Heart left ventricle (tissue), 16 donors: Measurements from ENCODE around the gene SMIM44. TPM values are rescaled to one million over a fixed set of nuclear protein-coding genes. Genes with fewer than 3 reads are reported as not detected.
"Not testable (repeated sequence)": the region's sequence is repeated elsewhere in the genome, so short reads cannot be mapped to it uniquely, and the experiment has no call there.

Experiments used
- ATAC-seq, 4 donors: fragments of 200-7000 bp; cut with Tn5 transposase; one replicate each; pipeline ENCODE4 v1.9.1; 2020 to 2022; ENCODE audit warnings: moderate library complexity in 4 of 4, mild to moderate bottlenecking in 3 of 4, moderate number of reproducible peaks in 1 of 4
- DNase-seq, 5 donors: peaks; one replicate each; pipeline ENCODE4 v3.0.0-alpha.2; 2020
- H3K27ac ChIP-seq, 12 donors: fragments of 200-600 bp; sonication (generic) in 4 of 12; one replicate each; pipeline versions ENCODE4 v1.5.0 to v1.8.0; 2016 to 2022; ENCODE audit warnings: mild to moderate bottlenecking in 2 of 12
- H3K27me3 ChIP-seq, 9 donors: fragments of 200-600 bp; sonication (generic) in 2 of 9; one replicate each; pipeline versions ENCODE4 v1.5.1 to v1.8.0; 2016 to 2022; ENCODE audit warnings: mild to moderate bottlenecking in 3 of 9
- H3K36me3 ChIP-seq, 9 donors: fragments of 200-600 bp; sonication (generic) in 2 of 9; one replicate each; pipeline versions ENCODE4 v1.5.0 to v1.8.0; 2018 to 2022; ENCODE audit warnings: mild to moderate bottlenecking in 2 of 9
- H3K4me1 ChIP-seq, 12 donors: fragments of 200-600 bp; sonication (generic) in 4 of 12; one replicate each; pipeline versions ENCODE4 v1.5.0 to v1.8.0; 2016 to 2022; ENCODE audit warnings: mild to moderate bottlenecking in 3 of 12
- H3K4me3 ChIP-seq, 12 donors: fragments of 200-600 bp; sonication (generic) in 4 of 12; one replicate each; pipeline versions ENCODE4 v1.5.0 to v1.8.0; 2017 to 2022; ENCODE audit warnings: mild to moderate bottlenecking in 9 of 12, moderate library complexity in 4 of 12
- H3K9me3 ChIP-seq, 12 donors: fragments of 200-600 bp; sonication (generic) in 4 of 12; one replicate each; pipeline versions ENCODE4 v1.5.0 to v1.8.0; 2016 to 2022; ENCODE audit warnings: mild to moderate bottlenecking in 1 of 12
- CTCF ChIP-seq, 12 donors: fragments of 200-600 bp; sonication (generic) in 4 of 12; IDR thresholded peaks; one replicate each; pipeline versions ENCODE4 v1.5.0 to v1.8.0; 2018 to 2022; ENCODE audit warnings: antibody characterized with exemption in 12 of 12, mild to moderate bottlenecking in 5 of 12
- POLR2A ChIP-seq, 2 donors: fragments of 450-650 bp; IDR thresholded peaks; one replicate each; pipeline ENCODE4 v1.6.1; 2017; ENCODE audit warnings: antibody characterized with exemption in 2 of 2, mild to moderate bottlenecking in 2 of 2, moderate library complexity in 2 of 2
- WGBS, 4 donors: extraction: QIAGEN DNeasy Blood & Tissue Kit in 2 of 4; methylation state at CpG; one replicate each; pipeline versions ENCODE4 v1.1.5 to v1.1.7; 2013 to 2018; 5-methylcytosine and 5-hydroxymethylcytosine counted together
- intact Hi-C, 10 donors: fragments of 100-400 bp; cut with DNase I; formaldehyde crosslinking; loops; one replicate each; pipeline versions ENCODE4 v1.11.1 to v1.14.2; 2022
- polyA plus RNA-seq, 2 donors: library from polyadenylated mRNA; stranded (reverse); fragments of 200-250 nt; gene quantifications; one replicate each; pipeline ENCODE4 v1.2.3, GENCODE V29; 2013
- total RNA-seq, 9 donors: library from RNA; depleted of rRNA in 2 of 9; stranded (reverse); fragments of >200 nt in 2 of 9; fragmentation: NEBNext Ultra II Directional in 3 of 9; extraction: Animal tissue kit (Norgen Biotek cat#: 25700) in 3 of 9; gene quantifications; one replicate each; pipeline versions ENCODE4 v1.1.0 to v1.2.4, GENCODE V29; 2016 to 2023
- donor health status: ischemic (EF 13 %, LVEDD 7.1; RV severe dilation, severe dysfunction).
- donor health status: healthy with polysubstance abuse.
- donor health status: DM: no; HTN: yes; CAD: no.
- donor health status: DM: no; HTN: no; CAD: no.
- donor health status: ischemic (EF 25% LVEDD 6.9; RV normal size, moderate dysfunction).
- donor health status: ischemic (EF 25% LVEDD 5.7; RV mildly dilated, moderate dysfunction).
- donor health status: healthy.
- donor health status: DM: yes; HTN: yes; CAD: no.
- donor health status: ischemic (EF 35%, LVEDD 5.7; RV mildly dilated, moderate dysfunction).
- donor health status: nonischemic (EF 11% LVEDD 7.7; RV severe dilation, severe dysfunction).
- donor health status: DM: yes; HTN: yes; CAD: no.
- donor health status: PGD.
- donor health status: ischemic (EF 29% LVEDD 5.4; RV normal size, mild dysfunction).
- donor health status: nonischemic (EF 23%, LVEDD 6.1; RV moderate dilation, normal function).

The SMIM44 gene
- total and polyA plus RNA-seq, 11 donors: not detected

- peaks cover 3 to 72% (median 62%) of the 10 kb centered on the region in 9 donors for H3K36me3 ChIP-seq
- intact Hi-C loops: no loop called here
Measured at GRCh38 chr19:3454656-3455392, 28.4 kb downstream of the SMIM44 start.

GRCh38 chr19:3453840-3454239 lies 29.4 kb downstream of the SMIM44 start:
- H3K4me1 ChIP-seq: peaks cover 4 to 42% (median 30%) of the 10 kb centered on the region in 12 donors
- no peaks in the 10 kb centered on the region for H3K27me3 ChIP-seq
- peaks cover 3 to 82% (median 72%) of the 10 kb centered on the region in 9 donors for H3K36me3 ChIP-seq
- 80 to 90% (median 88%) methylated on average over 16 to 25 of the region's 25 CpGs for WGBS, 4 donors
- ATAC-seq (no peak), DNase-seq (no peak)
- TF ChIP-seq CTCF (IDR thresholded peaks at IDR 0.05) (no peak), POLR2A (IDR thresholded peaks at IDR 0.05) (no peak)
- H3K4me3 ChIP-seq: no peak overlapping the region
- peak overlapping the region in 3 of 12 donors; percentile 12 to 92 (median 43) for H3K27ac ChIP-seq
- intact Hi-C loops: no loop called here
- H3K9me3 ChIP-seq: no peaks in the 10 kb centered on the region

More at GRCh38 chr19:3454656-3455392, 28.4 kb downstream of the SMIM44 start:
- H3K9me3 ChIP-seq: no peaks in the 10 kb centered on the region
- 94 to 98% (median 97%) methylated on average over 15 of the region's 15 CpGs for WGBS, 4 donors
- H3K4me1 ChIP-seq: peaks cover 4 to 52% (median 39%) of the 10 kb centered on the region in 12 donors
- no peak for ATAC-seq
- no peak for DNase-seq
- H3K4me3 ChIP-seq: no peak overlapping the region
- no peaks in the 10 kb centered on the region for H3K27me3 ChIP-seq
- TF ChIP-seq CTCF (IDR thresholded peaks at IDR 0.05) (no peak), POLR2A (IDR thresholded peaks at IDR 0.05) (no peak)
- peak overlapping the region in 2 of 12 donors; percentile 43 to 92 for H3K27ac ChIP-seq

GRCh38 chr19:3452942-3453214 lies 30.4 kb downstream of the SMIM44 start:
- H3K4me3 ChIP-seq, intact Hi-C loops, H3K9me3 ChIP-seq, H3K27me3 ChIP-seq, ATAC-seq, DNase-seq: not testable (repeated sequence)
- H3K27ac ChIP-seq: peak overlapping the region in 2 of 12 donors; percentile 89 to 92
- H3K36me3 ChIP-seq: peaks cover 3 to 89% (median 75%) of the 10 kb centered on the region in 9 donors
- 93 to 96% (median 95%) methylated on average over 10 of the region's 10 CpGs for WGBS, 4 donors
- peaks cover 4 to 33% (median 21%) of the 10 kb centered on the region in 12 donors for H3K4me1 ChIP-seq

GRCh38 chr19:3452171-3452941 lies 30.9 kb downstream of the SMIM44 start:
- H3K36me3 ChIP-seq: peaks cover 3 to 91% (median 77%) of the 10 kb centered on the region in 9 donors
- H3K27ac ChIP-seq: peak overlapping the region in 6 of 12 donors; percentile 82 to 92 (median 86)
- intact Hi-C loops: no loop called here
- DNase-seq (no peak), ATAC-seq (no peak)
- H3K9me3 ChIP-seq: no peaks in the 10 kb centered on the region
- TF ChIP-seq CTCF (IDR thresholded peaks at IDR 0.05) (no peak), POLR2A (IDR thresholded peaks at IDR 0.05) (no peak)
- H3K4me1 ChIP-seq: peaks cover 2 to 28% (median 17%) of the 10 kb centered on the region in 12 donors
- WGBS, 4 donors: 92 to 95% (median 93%) methylated on average over 35 to 38 of the region's 38 CpGs
- H3K4me3 ChIP-seq: no peak overlapping the region
- H3K27me3 ChIP-seq: no peaks in the 10 kb centered on the region
